Fibroblast of villous mesenchyme (primary cell): ENCODE measurements around the gene NKAIN4. TPM values are rescaled to one million over a fixed set of nuclear protein-coding genes. Genes with fewer than 3 reads are reported as not detected.

Source experiments
- DNase-seq: peaks from one replicate; pipeline ENCODE4 v3.0.0-alpha.2; 2010; ENCODE audit warnings: low read depth
- H3K4me3 ChIP-seq: 2 replicates; pipeline ENCODE4 v1.5.1; 2011; ENCODE audit warnings: low read depth, mild to moderate bottlenecking, low read length
- CTCF ChIP-seq: IDR thresholded peaks from 2 replicates; pipeline ENCODE4 v1.5.1; 2012; ENCODE audit warnings: low read depth, mild to moderate bottlenecking, low read length; ENCODE audit not compliant: insufficient read depth
- total RNA-seq: library from RNA; depleted of rRNA; stranded (reverse); fragments of >200 nt; gene quantifications from 2 replicates; pipeline ENCODE4 v1.2.3, GENCODE V29; 2012

Gene NKAIN4
- total RNA-seq, 1 donor = not detected

GRCh38 chr20:63293456-63293855 is 39.2 kb upstream of the NKAIN4 start:
- no peak for DNase-seq
- no peak overlapping the region for H3K4me3 ChIP-seq
- TF ChIP-seq CTCF = no peak

GRCh38 chr20:63292904-63293303 is 38.6 kb upstream of the NKAIN4 start, which contains the start of gene COL20A1:
Gene COL20A1 (plus strand): TSS chr20:63293186. CDS start chr20:63295108, 1,922 bp downstream.
- no peak within 1 kb of the TSS for H3K4me3 ChIP-seq
- TF ChIP-seq CTCF = no peak
- no peak for DNase-seq

- no peak for DNase-seq
- H3K4me3 ChIP-seq = no peak overlapping the region
- no peak for TF ChIP-seq CTCF
Measured at GRCh38 chr20:63292292-63292701, 38.0 kb upstream of the NKAIN4 start.

- no peak for TF ChIP-seq CTCF
- H3K4me3 ChIP-seq = no peak overlapping the region
- DNase-seq = no peak
Measured at GRCh38 chr20:63291811-63292210, 37.5 kb upstream of the NKAIN4 start.

- DNase-seq = peak; percentile 20
- H3K4me3 ChIP-seq = no peak overlapping the region
- TF ChIP-seq CTCF = peak; percentile 66
Measured at GRCh38 chr20:63290677-63291472, 36.6 kb upstream of the NKAIN4 start.

GRCh38 chr20:63290136-63290676 is 35.9 kb upstream of the NKAIN4 start:
- H3K4me3 ChIP-seq = no peak overlapping the region
- TF ChIP-seq CTCF = no peak
- no peak for DNase-seq
